GM12878 (cell line): ENCODE measurements around the gene TTLL3. TPM values are rescaled to one million over a fixed set of nuclear protein-coding genes. Genes with fewer than 3 reads are reported as not detected.

ENCODE experiments used
- ATAC-seq: fragments of 200-7000 bp; cut with Tn5 transposase; 3 replicates; pipeline ENCODE4 v1.9.1; 2020; ENCODE audit warnings: mild to moderate bottlenecking, moderate library complexity
- BruUV-seq: library from RNA; stranded (reverse); fragments of 400-500 nt; replicated peaks from 2 replicates; lab custom pipeline; 2021; lab: Mats Ljungman, UMichigan
- CTCF ChIA-PET: fragments of 300-600 bp; sonication (Branson Sonifier 250); formaldehyde crosslinking; extraction: SDS; loops from one replicate; lab custom pipeline; 2021; ENCODE audit warnings: inconsistent platforms; lab: Yijun Ruan, JAX
- POLR2A ChIA-PET: fragments of 350-600 bp; formaldehyde crosslinking; extraction: SDS; loops from one replicate; lab custom pipeline; 2021; ENCODE audit warnings: inconsistent platforms; lab: Charles Lee
- RAD21 ChIA-PET: fragments of 300-600 bp; sonication (Branson Sonifier 250); formaldehyde crosslinking; loops from one replicate; lab custom pipeline; 2023; ENCODE audit warnings: antibody characterized with exemption; ENCODE audit not compliant: unreplicated experiment; lab: Charles Lee
- SMC1A ChIA-PET: fragments of 300-600 bp; sonication (Branson Sonifier 250); formaldehyde crosslinking; loops from one replicate; lab custom pipeline; 2023; ENCODE audit not compliant: unreplicated experiment, uncharacterized antibody; lab: Charles Lee
- DNase-seq: peaks from one replicate; pipeline ENCODE4 v3.0.0-alpha.2; 2011; ENCODE audit warnings: low read depth, low spot score
- FAIRE-seq: peaks from 3 replicates; lab custom pipeline; 2011; peaks lifted over from hg19 to GRCh38; lab: Jason Lieb, UNC
- H2AFZ ChIP-seq: 2 replicates; pipeline ENCODE4 v1.6.0; 2011; ENCODE audit warnings: low read depth, low read length, control low read depth; ENCODE audit not compliant: control insufficient read depth
- H3K27ac ChIP-seq: 2 replicates; pipeline ENCODE4 v1.5.1; 2011; ENCODE audit warnings: control low read depth; ENCODE audit not compliant: control insufficient read depth, insufficient read depth
- H3K27me3 ChIP-seq, 2 experiments: replicated peaks in 1 of 2; 2 replicates each; pipeline versions ENCODE4 v1.6.0 to v1.6.1; 2011; ENCODE audit warnings: low read length in 1 of 2; ENCODE audit not compliant: control insufficient read depth in 2 of 2, insufficient read depth in 2 of 2
- H3K36me3 ChIP-seq, 2 experiments: 2 replicates each; pipeline ENCODE4 v1.5.1; 2011; ENCODE audit warnings: low read length in 1 of 2; ENCODE audit not compliant: control insufficient read depth in 2 of 2, insufficient read depth in 2 of 2
- H3K4me1 ChIP-seq: 2 replicates; pipeline ENCODE4 v1.6.1; 2011; ENCODE audit warnings: mild to moderate bottlenecking, low read length, moderate library complexity, mixed read lengths; ENCODE audit not compliant: control insufficient read depth, insufficient read depth
- H3K4me2 ChIP-seq: 2 replicates; pipeline ENCODE4 v1.6.0; 2011; ENCODE audit warnings: control low read depth; ENCODE audit not compliant: control insufficient read depth, insufficient read depth
- H3K4me3 ChIP-seq: fragments of 200-600 bp; sonication (generic); 2 replicates; pipeline ENCODE4 v1.5.1; 2016
- H3K79me2 ChIP-seq: 2 replicates; pipeline ENCODE4 v1.6.0; 2011; ENCODE audit warnings: low read length; ENCODE audit not compliant: control insufficient read depth, insufficient read depth
- H3K9ac ChIP-seq: 2 replicates; pipeline ENCODE4 v1.8.0; 2011; ENCODE audit warnings: low read length, control low read depth, mixed read lengths; ENCODE audit not compliant: control insufficient read depth, insufficient read depth
- H3K9me3 ChIP-seq: replicated peaks from 3 replicates; pipeline ENCODE4 v1.5.1; 2011; ENCODE audit warnings: mild to moderate bottlenecking, low read length; ENCODE audit not compliant: control insufficient read depth, insufficient read depth
- H4K20me1 ChIP-seq: 2 replicates; pipeline ENCODE4 v1.6.0; 2011; ENCODE audit not compliant: control insufficient read depth, insufficient read depth
- BACH1 ChIP-seq: fragments of 450-650 bp; IDR thresholded peaks from 2 replicates; pipeline ENCODE4 v1.6.1; 2017; ENCODE audit warnings: mild to moderate bottlenecking, borderline replicate concordance
- BCL11A ChIP-seq: IDR thresholded peaks from 2 replicates; pipeline ENCODE4 v1.6.1; 2011; ENCODE audit warnings: low read depth, low read length
- BCL3 ChIP-seq: IDR thresholded peaks from 2 replicates; pipeline ENCODE4 v1.6.1; 2011; ENCODE audit warnings: borderline replicate concordance, low read depth, mild to moderate bottlenecking, moderate library complexity, low read length; ENCODE audit not compliant: insufficient read depth, poor library complexity, severe bottlenecking
- CBFB ChIP-seq: IDR thresholded peaks from 2 replicates; pipeline ENCODE4 v1.6.1; 2016; ENCODE audit warnings: antibody characterized with exemption, low read depth
- CEBPZ ChIP-seq: fragments of 150-350 bp; IDR thresholded peaks from 2 replicates; pipeline ENCODE4 v1.6.1; 2016; ENCODE audit warnings: low read depth, low read length
- FOXK2 ChIP-seq: fragments of 450-650 bp; IDR thresholded peaks from 2 replicates; pipeline ENCODE4 v1.6.1; 2017; ENCODE audit warnings: mild to moderate bottlenecking, moderate library complexity
- KAT2A ChIP-seq: conservative IDR thresholded peaks from 2 replicates; pipeline ENCODE4 v1.6.1; 2011; ENCODE audit warnings: low read depth, low read length; ENCODE audit not compliant: control insufficient read depth
- MTA3 ChIP-seq: IDR thresholded peaks from 2 replicates; pipeline ENCODE4 v1.6.1; 2012; ENCODE audit warnings: low read length, inconsistent platforms, borderline replicate concordance
- MXI1 ChIP-seq: fragments of 150-350 bp; IDR thresholded peaks from 2 replicates; pipeline ENCODE4 v1.6.1; 2011; ENCODE audit warnings: low read depth, mild to moderate bottlenecking, inconsistent platforms, low read length, improper control_type of control experiment
- MYB ChIP-seq: fragments of 150-350 bp; IDR thresholded peaks from 2 replicates; pipeline ENCODE4 v1.6.1; 2014; ENCODE audit warnings: mild to moderate bottlenecking, low read depth, low read length, borderline replicate concordance
- RELA ChIP-seq: fragments of 450-650 bp; IDR thresholded peaks from 2 replicates; pipeline ENCODE4 v1.8.0; 2014; ENCODE audit warnings: borderline replicate concordance; ENCODE audit not compliant: partially characterized antibody
- SRF ChIP-seq, 2 experiments: IDR thresholded peaks; 2 replicates each; pipeline ENCODE4 v1.6.1; 2011; ENCODE audit warnings: low read depth in 2 of 2, low read length in 2 of 2, mild to moderate bottlenecking in 1 of 2, moderate library complexity in 1 of 2
- TAF1 ChIP-seq: IDR thresholded peaks from 2 replicates; pipeline ENCODE4 v1.6.1; 2011; ENCODE audit warnings: mild to moderate bottlenecking, low read depth, low read length, borderline replicate concordance
- ZBTB11 ChIP-seq: fragments of 450-650 bp; formaldehyde crosslinking; IDR thresholded peaks from 2 replicates; pipeline ENCODE4 v1.5.0; 2022; ENCODE audit warnings: mild to moderate bottlenecking, missing genetic modification characterization
- WGBS: methylation state at CpG from one replicate; pipeline ENCODE4 v1.1.6; 2016; ENCODE audit warnings: low lambda C conversion rate; ENCODE audit not compliant: insufficient replicate concordance, insufficient coverage; ENCODE audit errors: missing lambda C conversion rate; 5-methylcytosine and 5-hydroxymethylcytosine counted together
- in situ Hi-C: fragments of 300-500 bp; cut with MboI; formaldehyde crosslinking; loops from 9 replicates; pipeline ENCODE4 v1.14.3; 2018; ENCODE audit warnings: mixed read lengths
- intact Hi-C: fragments of 100-400 bp; cut with micrococcal nuclease; formaldehyde crosslinking; loops from one replicate; pipeline ENCODE4 v1.14.2; 2022; ENCODE audit not compliant: unreplicated experiment
- polyA plus RNA-seq, 11 experiments: library from polyadenylated mRNA; depleted of rRNA in 4 of 11; unstranded in 6 of 11; stranded (reverse) in 5 of 11; fragments of >200 nt; fragmentation: Nextera tagmentation in 4 of 11; fragmentation: Illumina TruSeq in 1 of 11; extraction: Ambion mirVana in 4 of 11; extraction: Trizol in 1 of 11; gene quantifications; 1 replicate in 1 of 11; 2 replicates in 10 of 11; pipeline versions ENCODE4 v1.2.1 to v1.2.3, GENCODE V29; 2011 to 2016; ENCODE audit warnings: inconsistent platforms in 2 of 11, missing spikeins in 2 of 11, low read depth in 1 of 11
- total RNA-seq, 4 experiments: library from RNA; depleted of rRNA in 3 of 4; stranded (reverse); fragments of >200 nt in 3 of 4; fragmentation: Illumina TruSeq in 1 of 4; extraction: Trizol in 1 of 4; gene quantifications; 2 replicates each; pipeline versions ENCODE4 v1.2.1 to v1.2.3, GENCODE V29; 2013 to 2021

TTLL3 gene
- total and polyA plus RNA-seq, 10 of the 15 experiments (the other 5 are each of a cell fraction or from before 2014, with no cell fraction given) = 4.2 to 51.3 (median 18.9) TPM

GRCh38 chr3:9768141-9768775 lies 41.8 kb upstream of the TTLL3 start (continued):
- TF ChIP-seq CEBPZ (no peak), MTA3 (no peak)

- no peak for DNase-seq
- no peak for ATAC-seq
- intact Hi-C loops (no loop called here), in situ Hi-C loops (no loop called here)
- H3K4me3 ChIP-seq = no peak overlapping the region
- ChIA-PET SMC1A (interaction anchor here (1.0 kb wide), 1 partner anchor 16 kb away, joined by 3 read pairs; no protein-coding TSS in a partner anchor), POLR2A (no interaction called here), RAD21 (interaction anchor here (1.0 kb wide), 1 partner anchor 12 kb away, joined by 3 read pairs; no protein-coding TSS in a partner anchor), CTCF (no interaction called here)
- H3K9me3 ChIP-seq = no peaks in the 10 kb centered on the region
- no peak overlapping the region for H3K9ac ChIP-seq
- H3K27ac ChIP-seq = no peak overlapping the region
- no peaks in the 10 kb centered on the region for H3K36me3 ChIP-seq
- no peak overlapping the region for H2AFZ ChIP-seq
- H3K4me2 ChIP-seq = peak overlapping the region; percentile 68; the same call in 1 of the 2 replicates
- H3K79me2 ChIP-seq = no peaks in the 10 kb centered on the region
- WGBS = 92% methylated on average over 5 of the region's 5 CpGs
- no TSS peak for BruUV-seq
- no peaks in the 10 kb centered on the region; the same call in 1 of the 2 replicates for H3K4me1 ChIP-seq
- peaks cover 0 to 2% of the 10 kb centered on the region in 2 experiments; a peak in 3 of 4 replicates for H3K27me3 ChIP-seq
- H4K20me1 ChIP-seq = no peaks in the 10 kb centered on the region
- FAIRE-seq = no peak
- TF ChIP-seq TAF1 (no peak), BACH1 (no peak), SRF (IDR thresholded peaks at IDR 0.05; ENCODE audit: low read depth in 2 of 2, low read length in 2 of 2) (no peak), FOXK2 (no peak), KAT2A (no peak), MYB (no peak), RELA (no peak), CBFB (no peak), ZBTB11 (no peak), BCL11A (no peak), BCL3 (no peak), MXI1 (no peak)
These were observed 41.0 kb upstream of the TTLL3 start for GRCh38 chr3:9769012-9769411.
